DOHH2 (cell line): Measurements from ENCODE around the gene RGS7BP.

Source experiments
- H3F3A ChIP-seq: fragments of 200-600 bp; sonication (generic), shearing (Covaris generic); 2 replicates; pipeline ENCODE4 v1.6.0; 2016; ENCODE audit warnings: antibody characterized with exemption, mild to moderate bottlenecking; ENCODE audit not compliant: control insufficient read depth, insufficient read depth
- H3K27ac ChIP-seq: fragments of 200-600 bp; sonication (generic); 2 replicates; pipeline ENCODE4 v1.5.1; 2014; ENCODE audit warnings: low read depth, mild to moderate bottlenecking, low read length, moderate library complexity
- H3K27me3 ChIP-seq: fragments of 200-600 bp; sonication (generic); 2 replicates; pipeline ENCODE4 v1.6.1; 2014; ENCODE audit warnings: mild to moderate bottlenecking, low read length, mixed read lengths; ENCODE audit not compliant: control insufficient read depth
- H3K36me3 ChIP-seq: fragments of 200-600 bp; sonication (generic); 2 replicates; pipeline ENCODE4 v1.6.1; 2014; ENCODE audit warnings: mild to moderate bottlenecking, low read length, moderate library complexity, mixed read lengths; ENCODE audit not compliant: control insufficient read depth
- H3K4me1 ChIP-seq: fragments of 200-600 bp; sonication (generic); 2 replicates; pipeline ENCODE4 v1.6.1; 2014; ENCODE audit warnings: mild to moderate bottlenecking, low read length, mixed read lengths; ENCODE audit not compliant: control insufficient read depth
- H3K4me2 ChIP-seq: fragments of 200-600 bp; sonication (generic); 2 replicates; pipeline ENCODE4 v1.6.0; 2014; ENCODE audit warnings: mild to moderate bottlenecking, low read length, moderate library complexity
- H3K4me3 ChIP-seq: fragments of 200-600 bp; sonication (generic); 2 replicates; pipeline ENCODE4 v1.5.1; 2014; ENCODE audit warnings: mild to moderate bottlenecking, low read length, mixed read lengths
- H3K79me2 ChIP-seq: fragments of 200-600 bp; sonication (generic); 2 replicates; pipeline ENCODE4 v1.6.1; 2014; ENCODE audit warnings: mild to moderate bottlenecking, low read length, mixed read lengths; ENCODE audit not compliant: control insufficient read depth
- H3K9me2 ChIP-seq: fragments of 200-600 bp; sonication (generic); replicated peaks from 2 replicates; pipeline ENCODE4 v1.6.1; 2014; ENCODE audit warnings: mild to moderate bottlenecking, low read length, mixed read lengths; ENCODE audit not compliant: control insufficient read depth
- H3K9me3 ChIP-seq: fragments of 200-600 bp; sonication (generic); 2 replicates; pipeline ENCODE4 v1.6.1; 2014; ENCODE audit warnings: antibody characterized with exemption, low read length, mixed read lengths; ENCODE audit not compliant: control insufficient read depth, insufficient read depth
- H4K20me1 ChIP-seq: fragments of 200-600 bp; sonication (generic); 2 replicates; pipeline ENCODE4 v1.6.0; 2014; ENCODE audit warnings: low read depth, mild to moderate bottlenecking, antibody characterized with exemption, low read length, moderate library complexity; ENCODE audit not compliant: control insufficient read depth, insufficient read depth
- CTCF ChIP-seq: fragments of 200-600 bp; sonication (generic); IDR thresholded peaks from one replicate; pipeline ENCODE4 v1.5.1; 2014; ENCODE audit warnings: antibody characterized with exemption, mild to moderate bottlenecking, low read depth, low read length; ENCODE audit not compliant: poor library complexity, severe bottlenecking
- EZH2phosphoT487 ChIP-seq: fragments of 200-600 bp; sonication (generic); IDR thresholded peaks from 2 replicates; pipeline ENCODE4 v1.6.1; 2017; ENCODE audit warnings: borderline replicate concordance, mild to moderate bottlenecking, antibody characterized with exemption, low read length, moderate library complexity, mixed read lengths

The RGS7BP gene

GRCh38 chr5:64594025-64594424 lies 88.2 kb downstream of the RGS7BP start:
- Histone ChIP-seq H3K36me3 (no peaks in the 10 kb centered on the region), H3K4me1 (no peaks in the 10 kb centered on the region), H4K20me1 (no peaks in the 10 kb centered on the region), H3K79me2 (no peaks in the 10 kb centered on the region), H3K27ac (no peak overlapping the region), H3K4me3 (no peak overlapping the region), H3K4me2 (no peak overlapping the region), H3K27me3 (no peaks in the 10 kb centered on the region), H3K9me2 (no peaks in the 10 kb centered on the region), H3F3A (no peaks in the 10 kb centered on the region), H3K9me3 (no peaks in the 10 kb centered on the region)
- TF ChIP-seq CTCF (no peak), EZH2phosphoT487 (no peak)

- Histone ChIP-seq H3K36me3 (no peaks in the 10 kb centered on the region), H3K9me2 (no peaks in the 10 kb centered on the region), H3K9me3 (no peaks in the 10 kb centered on the region), H3K27me3 (no peaks in the 10 kb centered on the region), H3K4me2 (no peak overlapping the region), H3K4me3 (no peak overlapping the region), H3K4me1 (no peaks in the 10 kb centered on the region), H3K79me2 (no peaks in the 10 kb centered on the region), H4K20me1 (no peaks in the 10 kb centered on the region), H3K27ac (no peak overlapping the region), H3F3A (no peaks in the 10 kb centered on the region)
- TF ChIP-seq EZH2phosphoT487 (no peak), CTCF (no peak)
Observed at GRCh38 chr5:64594601-64595000, 88.8 kb downstream of the RGS7BP start.

DNA sequence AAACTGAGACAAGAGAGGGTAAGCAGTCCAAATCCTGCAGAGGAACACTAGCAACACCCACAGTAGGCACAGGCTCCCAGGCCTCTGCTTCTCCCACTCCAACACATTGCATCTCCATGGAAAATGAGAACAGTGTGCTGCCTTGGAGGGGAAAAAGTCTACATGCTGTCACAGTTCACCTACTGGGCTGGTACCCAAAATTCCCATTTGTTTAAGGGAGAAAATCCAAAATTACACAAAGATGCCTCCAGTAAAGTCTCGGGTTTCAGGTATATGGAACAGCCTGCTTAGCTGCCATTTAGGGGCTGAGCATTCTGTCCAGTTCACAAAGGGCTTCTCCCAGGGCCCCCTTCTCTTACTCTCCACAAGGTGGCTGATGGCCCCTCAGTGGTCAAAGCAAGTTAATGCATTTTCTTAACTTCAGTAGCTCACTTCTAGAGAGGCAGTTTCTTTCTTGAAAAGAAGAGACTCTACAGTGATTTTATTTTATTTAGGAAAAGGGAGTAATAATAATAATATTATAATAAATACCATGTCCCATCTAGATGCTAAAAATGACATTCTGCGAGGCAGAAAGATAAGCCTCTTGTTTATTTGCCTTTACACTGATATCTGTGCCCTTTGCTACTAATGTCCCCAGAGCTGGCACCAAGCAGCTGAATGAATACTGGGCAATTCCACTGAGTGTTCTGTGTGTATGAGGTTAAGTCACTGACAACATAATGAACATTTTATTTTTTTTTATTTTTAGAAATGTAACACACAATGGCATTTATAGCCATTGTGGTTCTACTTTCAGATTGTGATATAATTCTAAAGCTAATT lies 89.4 kb downstream of the RGS7BP start:
- Histone ChIP-seq H3K27ac (no peak overlapping the region), H3K36me3 (no peaks in the 10 kb centered on the region), H4K20me1 (no peaks in the 10 kb centered on the region), H3K4me2 (no peak overlapping the region), H3K9me3 (no peaks in the 10 kb centered on the region), H3K4me3 (no peak overlapping the region), H3F3A (no peaks in the 10 kb centered on the region), H3K4me1 (no peaks in the 10 kb centered on the region), H3K79me2 (no peaks in the 10 kb centered on the region), H3K9me2 (no peaks in the 10 kb centered on the region), H3K27me3 (no peaks in the 10 kb centered on the region)
- no peak for TF ChIP-seq EZH2phosphoT487
- TF ChIP-seq CTCF = no peak
